Upper lobe of left lung (tissue), 6 donors: ENCODE measurements around the gene GAR1. TPM values are rescaled to one million over a fixed set of nuclear protein-coding genes. Genes with fewer than 3 reads are reported as not detected.
A peak's percentile ranks its signal among the peaks of the same experiment; 100 is the strongest.

Experiments used
- ATAC-seq, 2 donors: fragments of 200-7000 bp; cut with Tn5 transposase; one replicate each; pipeline ENCODE4 v1.9.1; 2022; ENCODE audit warnings: mild to moderate bottlenecking in 2 of 2, moderate library complexity in 2 of 2; ENCODE audit not compliant: low FRiP score in 2 of 2
- DNase-seq, 2 donors: peaks; one replicate each; pipeline ENCODE4 v3.0.0-alpha.2; 2019 to 2020
- H3K27ac ChIP-seq, 4 donors: fragments of 200-600 bp; sonication (generic); one replicate each; pipeline ENCODE4 v1.5.1; 2016 to 2019
- H3K27me3 ChIP-seq, 4 donors: fragments of 200-600 bp; sonication (generic); one replicate each; pipeline ENCODE4 v1.5.1; 2017 to 2019
- H3K36me3 ChIP-seq, 4 donors: fragments of 200-600 bp; sonication (generic); one replicate each; pipeline ENCODE4 v1.5.1; 2016 to 2019
- H3K4me1 ChIP-seq, 4 donors: fragments of 200-600 bp; sonication (generic); one replicate each; pipeline ENCODE4 v1.5.1; 2018 to 2019
- H3K4me3 ChIP-seq, 4 donors: fragments of 200-600 bp; sonication (generic); one replicate each; pipeline ENCODE4 v1.5.1; 2017 to 2019; ENCODE audit warnings: mild to moderate bottlenecking in 2 of 4, moderate library complexity in 1 of 4
- H3K9me3 ChIP-seq, 4 donors: fragments of 200-600 bp; sonication (generic); one replicate each; pipeline ENCODE4 v1.5.1; 2018 to 2019
- EP300 ChIP-seq, 4 donors: sonication (generic); formaldehyde crosslinking; IDR thresholded peaks; one replicate each; pipeline ENCODE4 v1.5.1; 2017; ENCODE audit warnings: antibody characterized with exemption in 4 of 4, control low read depth in 2 of 4
- POLR2A ChIP-seq, 4 donors: fragments of 450-650 bp; IDR thresholded peaks; one replicate each; pipeline ENCODE4 v1.5.1; 2016 to 2017; ENCODE audit warnings: antibody characterized with exemption in 4 of 4, mild to moderate bottlenecking in 2 of 4
- POLR2AphosphoS5 ChIP-seq, 2 donors: sonication (generic); formaldehyde crosslinking; IDR thresholded peaks; one replicate each; pipeline ENCODE4 v1.5.1; 2017; ENCODE audit warnings: antibody characterized with exemption in 2 of 2
- WGBS, 2 donors: methylation state at CpG; one replicate each; pipeline ENCODE4 v1.1.5; 2017 to 2018; 5-methylcytosine and 5-hydroxymethylcytosine counted together
- total RNA-seq, 6 donors: library from RNA; depleted of rRNA in 4 of 6; stranded (reverse); fragments of >200 nt in 4 of 6; gene quantifications; one replicate each; pipeline versions ENCODE4 v1.1.0 to v1.2.1, GENCODE V29; 2016 to 2021
- TF ChIP-seq, protein P1 (sequence below), 6 experiments: fragments of 450-650 bp in 4 of 6; fragments of 200-600 bp in 2 of 6; sonication (generic) in 2 of 6; IDR thresholded peaks; one replicate each; pipeline ENCODE4 v1.5.1; 2016 to 2019; ENCODE audit warnings: antibody characterized with exemption in 6 of 6
- donor health status: DM: no; HTN: no; CAD: no; lungs with moderate emphysema.
- donor health status: DM: no; HTN: yes; CAD: no; lungs with severe emphysema.

Gene GAR1
- total RNA-seq, 6 donors from 2014 or later = 2.1 to 14.6 (median 9.1) TPM

DNA sequence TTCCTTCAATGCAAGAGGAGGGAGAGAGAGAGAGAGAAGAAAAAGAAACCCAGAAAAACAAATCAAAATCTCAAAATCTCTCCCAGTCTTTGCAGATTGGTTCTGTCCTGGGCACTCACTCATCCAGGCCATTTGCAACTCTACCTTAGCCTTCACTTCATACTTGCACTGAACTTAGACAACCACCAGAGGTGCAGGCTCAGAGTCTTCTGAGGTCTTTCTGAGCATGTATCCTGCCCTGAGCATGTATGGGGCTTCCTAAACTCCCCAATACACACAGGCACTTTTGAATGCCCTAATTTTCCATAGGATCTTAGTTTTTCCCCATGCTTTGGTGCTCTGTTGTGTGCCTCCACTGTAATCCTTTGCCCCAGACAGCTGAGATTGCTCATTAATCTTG lies 16.7 kb upstream of the GAR1 start:
- DNase-seq (no peak), ATAC-seq (no peak)
- Histone ChIP-seq H3K9me3 (peaks cover 3 to 14% (median 9%) of the 10 kb centered on the region in 4 donors), H3K4me3 (no peak overlapping the region), H3K36me3 (no peaks in the 10 kb centered on the region), H3K27me3 (no peaks in the 10 kb centered on the region), H3K4me1 (peaks cover 0 to 11% (median 4%) of the 10 kb centered on the region in 4 donors), H3K27ac (no peak overlapping the region)
- no peak for TF ChIP-seq EP300 (IDR thresholded peaks at IDR 0.05)

DNA sequence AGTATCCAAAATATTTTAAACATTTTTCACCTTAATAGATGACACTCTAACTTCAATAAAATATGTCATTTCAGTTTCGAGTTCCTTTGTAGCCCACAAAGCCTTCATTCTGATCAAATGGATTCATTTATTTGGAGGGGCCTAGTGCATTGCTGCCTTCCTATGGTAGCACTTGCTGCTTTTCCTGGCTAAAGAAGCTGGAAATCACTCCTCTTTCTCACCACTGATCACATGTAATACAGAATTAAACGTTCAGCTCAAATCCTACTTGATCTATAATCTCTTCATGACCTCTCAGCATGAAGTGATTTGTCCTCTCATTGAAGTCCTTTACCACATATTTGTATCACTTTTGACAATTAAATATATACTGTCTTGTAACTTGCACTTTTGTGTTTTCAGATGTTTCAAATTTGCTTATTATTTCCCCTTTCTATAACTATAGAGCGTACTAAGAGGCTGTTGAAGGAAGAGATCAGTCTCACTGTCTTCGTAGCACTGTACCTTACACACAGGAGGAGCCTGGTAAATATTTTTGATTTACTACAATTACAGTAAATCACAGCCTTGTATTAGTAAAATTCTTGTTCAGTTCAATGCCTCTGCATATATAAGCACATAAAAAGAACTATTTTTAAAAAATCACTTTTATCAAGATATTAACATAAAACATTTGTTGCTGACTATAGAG lies 14.3 kb upstream of the GAR1 start:
- Histone ChIP-seq H3K9me3 (peaks cover 0 to 10% (median 0%) of the 10 kb centered on the region in 4 donors), H3K27ac (peak overlapping the region in 3 of 4 donors; percentile 24 to 42 (median 34)), H3K4me1 (peaks cover 0 to 11% (median 4%) of the 10 kb centered on the region in 4 donors), H3K27me3 (no peaks in the 10 kb centered on the region), H3K4me3 (peak overlapping the region in 3 of 4 donors; percentile 25 to 43 (median 41)), H3K36me3 (no peaks in the 10 kb centered on the region)
- DNase-seq (no peak), ATAC-seq (no peak)
- WGBS, 2 donors = 58 to 59% methylated on average over 4 of the region's 4 CpGs
- TF ChIP-seq EP300 (IDR thresholded peaks at IDR 0.05) (no peak), POLR2A (IDR thresholded peaks at IDR 0.05) (no peak), POLR2AphosphoS5 (IDR thresholded peaks at IDR 0.05) (no peak)
- TF ChIP-seq, protein P1, sequence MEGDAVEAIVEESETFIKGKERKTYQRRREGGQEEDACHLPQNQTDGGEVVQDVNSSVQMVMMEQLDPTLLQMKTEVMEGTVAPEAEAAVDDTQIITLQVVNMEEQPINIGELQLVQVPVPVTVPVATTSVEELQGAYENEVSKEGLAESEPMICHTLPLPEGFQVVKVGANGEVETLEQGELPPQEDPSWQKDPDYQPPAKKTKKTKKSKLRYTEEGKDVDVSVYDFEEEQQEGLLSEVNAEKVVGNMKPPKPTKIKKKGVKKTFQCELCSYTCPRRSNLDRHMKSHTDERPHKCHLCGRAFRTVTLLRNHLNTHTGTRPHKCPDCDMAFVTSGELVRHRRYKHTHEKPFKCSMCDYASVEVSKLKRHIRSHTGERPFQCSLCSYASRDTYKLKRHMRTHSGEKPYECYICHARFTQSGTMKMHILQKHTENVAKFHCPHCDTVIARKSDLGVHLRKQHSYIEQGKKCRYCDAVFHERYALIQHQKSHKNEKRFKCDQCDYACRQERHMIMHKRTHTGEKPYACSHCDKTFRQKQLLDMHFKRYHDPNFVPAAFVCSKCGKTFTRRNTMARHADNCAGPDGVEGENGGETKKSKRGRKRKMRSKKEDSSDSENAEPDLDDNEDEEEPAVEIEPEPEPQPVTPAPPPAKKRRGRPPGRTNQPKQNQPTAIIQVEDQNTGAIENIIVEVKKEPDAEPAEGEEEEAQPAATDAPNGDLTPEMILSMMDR (IDR thresholded peaks at IDR 0.05) = no peak

DNA sequence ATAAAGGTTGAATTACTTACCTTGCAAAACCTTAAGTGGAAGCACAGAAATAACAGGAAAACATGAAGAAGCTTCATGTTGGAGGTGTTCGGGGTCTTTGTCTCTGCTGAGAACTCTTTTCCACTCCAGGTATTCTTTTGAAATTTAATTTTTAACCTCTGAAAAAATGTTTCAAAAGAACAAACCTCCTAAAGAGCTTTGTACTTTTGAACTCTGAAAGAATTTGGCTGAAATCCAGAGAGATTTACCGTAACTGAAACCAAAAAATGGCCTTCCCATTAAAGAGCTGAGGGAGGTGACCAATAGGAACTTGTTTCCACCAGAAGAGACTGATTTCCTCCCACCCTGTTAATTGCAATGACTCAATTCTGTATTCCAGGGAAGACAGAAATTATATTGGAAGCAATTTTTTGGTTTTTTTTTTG lies 13.7 kb upstream of the GAR1 start, which contains the start of gene CFI:
CFI (minus strand) TSS at position 105 of the 425 bp plus-strand sequence; CDS start at position 77, 28 bp downstream.
- H3K27ac ChIP-seq = peak within 1 kb of the TSS in 3 of 4 donors; percentile 24 to 42 (median 34)
- peak in 1 of 2 donors; percentile 76 for ATAC-seq

DNA sequence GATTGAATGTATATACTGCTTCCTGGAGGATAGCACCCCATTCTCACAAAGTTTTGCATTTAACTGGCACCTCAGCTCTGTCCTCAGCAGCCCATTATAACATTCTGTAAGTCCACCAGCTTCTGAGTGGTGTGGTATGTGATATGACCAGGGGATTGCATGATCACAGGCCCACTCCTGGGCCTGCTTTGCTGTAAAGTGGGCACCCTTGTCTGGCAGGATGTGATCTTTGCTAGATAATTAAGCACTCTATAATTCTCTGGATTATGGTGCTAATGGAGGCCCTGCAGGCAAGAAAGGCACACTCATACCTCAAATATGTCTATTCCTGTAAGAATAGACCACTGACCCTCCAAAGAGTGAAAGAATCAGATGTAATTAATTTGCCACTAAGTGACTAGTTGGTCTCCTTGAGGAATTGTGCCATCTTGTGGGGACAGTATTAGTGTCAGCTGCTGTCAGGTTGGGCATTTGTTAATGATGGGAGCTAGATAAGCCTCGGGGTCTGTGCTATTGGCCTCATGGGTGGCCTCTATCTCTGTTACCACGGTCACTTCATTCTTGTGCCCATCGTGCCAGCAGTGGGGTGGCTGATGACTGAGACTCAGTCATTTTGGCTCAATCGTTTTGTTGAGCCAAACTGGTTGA lies 11.5 kb upstream of the GAR1 start:
- H3K27ac ChIP-seq = no peak overlapping the region
- H3K4me3 ChIP-seq = no peak overlapping the region
- no peaks in the 10 kb centered on the region for H3K27me3 ChIP-seq
- WGBS, 2 donors = 27 to 36% methylated on average over 4 of the region's 4 CpGs
- H3K4me1 ChIP-seq = peaks cover 0 to 11% (median 4%) of the 10 kb centered on the region in 4 donors
- H3K9me3 ChIP-seq = no peaks in the 10 kb centered on the region
- H3K36me3 ChIP-seq = no peaks in the 10 kb centered on the region
- DNase-seq (peak in 1 of 2 donors; percentile 25), ATAC-seq (peak; percentile 29 to 65)
- no peak for TF ChIP-seq EP300 (IDR thresholded peaks at IDR 0.05)
- TF ChIP-seq, protein P1 (IDR thresholded peaks at IDR 0.05) = peak in 4 of 6 experiments; percentile 15 to 45 (median 32)

More for the DNA sequence above, 13.7 kb upstream of the GAR1 start, which contains the start of gene CFI:
- H3K4me3 ChIP-seq = peak within 1 kb of the TSS in 3 of 4 donors; percentile 25 to 43 (median 41)
- DNase-seq = no peak
- H3K27me3 ChIP-seq = no peaks in the 10 kb centered on the region
- H3K36me3 ChIP-seq = no peaks in the 10 kb centered on the region
- peaks cover 0 to 3% (median 0%) of the 10 kb centered on the region in 4 donors for H3K9me3 ChIP-seq
- WGBS, 2 donors = 28 to 47% methylated on average over 2 of the region's 2 CpGs
- TF ChIP-seq POLR2AphosphoS5 (IDR thresholded peaks at IDR 0.05) = no peak
- TF ChIP-seq POLR2A (IDR thresholded peaks at IDR 0.05) = no peak
- TF ChIP-seq, protein P1 (IDR thresholded peaks at IDR 0.05) = no peak
- no peak for TF ChIP-seq EP300 (IDR thresholded peaks at IDR 0.05)
- peaks cover 0 to 11% (median 4%) of the 10 kb centered on the region in 4 donors for H3K4me1 ChIP-seq

DNA sequence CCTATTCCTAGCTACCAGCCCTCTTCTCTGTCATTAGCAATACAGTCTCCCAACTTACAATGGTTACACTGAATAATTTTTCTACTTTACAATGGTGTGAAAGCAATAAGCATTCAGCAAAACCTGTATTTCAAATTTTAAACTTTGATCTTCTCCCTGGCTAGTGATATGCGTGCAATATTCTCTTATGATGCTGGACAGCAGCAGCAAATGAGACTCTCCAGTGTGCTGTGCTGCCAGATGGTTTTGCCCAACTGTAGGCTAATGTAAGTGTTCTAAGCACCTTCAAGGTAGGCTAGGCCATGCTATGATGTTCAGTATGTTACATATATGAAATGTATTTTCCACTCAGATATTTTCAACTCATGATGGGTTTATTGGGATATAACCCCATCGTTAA lies 5.9 kb upstream of the GAR1 start:
- 93 to 95% methylated on average over 2 of the region's 2 CpGs for whole genome bisulfite sequencing, 2 donors
- Histone ChIP-seq H3K4me3 (no peak overlapping the region), H3K27me3 (no peaks in the 10 kb centered on the region), H3K9me3 (no peaks in the 10 kb centered on the region), H3K36me3 (no peaks in the 10 kb centered on the region), H3K4me1 (peaks cover 0 to 4% (median 0%) of the 10 kb centered on the region in 4 donors), H3K27ac (no peak overlapping the region)
- ATAC-seq = no peak
- no peak for TF ChIP-seq POLR2A (IDR thresholded peaks at IDR 0.05)
- no peak for TF ChIP-seq EP300 (IDR thresholded peaks at IDR 0.05)
- TF ChIP-seq POLR2AphosphoS5 (IDR thresholded peaks at IDR 0.05) = no peak
- TF ChIP-seq, protein P1 (IDR thresholded peaks at IDR 0.05) = no peak
- no peak for DNase-seq
